ENCODE measurements around the gene PLK3.

DNA sequence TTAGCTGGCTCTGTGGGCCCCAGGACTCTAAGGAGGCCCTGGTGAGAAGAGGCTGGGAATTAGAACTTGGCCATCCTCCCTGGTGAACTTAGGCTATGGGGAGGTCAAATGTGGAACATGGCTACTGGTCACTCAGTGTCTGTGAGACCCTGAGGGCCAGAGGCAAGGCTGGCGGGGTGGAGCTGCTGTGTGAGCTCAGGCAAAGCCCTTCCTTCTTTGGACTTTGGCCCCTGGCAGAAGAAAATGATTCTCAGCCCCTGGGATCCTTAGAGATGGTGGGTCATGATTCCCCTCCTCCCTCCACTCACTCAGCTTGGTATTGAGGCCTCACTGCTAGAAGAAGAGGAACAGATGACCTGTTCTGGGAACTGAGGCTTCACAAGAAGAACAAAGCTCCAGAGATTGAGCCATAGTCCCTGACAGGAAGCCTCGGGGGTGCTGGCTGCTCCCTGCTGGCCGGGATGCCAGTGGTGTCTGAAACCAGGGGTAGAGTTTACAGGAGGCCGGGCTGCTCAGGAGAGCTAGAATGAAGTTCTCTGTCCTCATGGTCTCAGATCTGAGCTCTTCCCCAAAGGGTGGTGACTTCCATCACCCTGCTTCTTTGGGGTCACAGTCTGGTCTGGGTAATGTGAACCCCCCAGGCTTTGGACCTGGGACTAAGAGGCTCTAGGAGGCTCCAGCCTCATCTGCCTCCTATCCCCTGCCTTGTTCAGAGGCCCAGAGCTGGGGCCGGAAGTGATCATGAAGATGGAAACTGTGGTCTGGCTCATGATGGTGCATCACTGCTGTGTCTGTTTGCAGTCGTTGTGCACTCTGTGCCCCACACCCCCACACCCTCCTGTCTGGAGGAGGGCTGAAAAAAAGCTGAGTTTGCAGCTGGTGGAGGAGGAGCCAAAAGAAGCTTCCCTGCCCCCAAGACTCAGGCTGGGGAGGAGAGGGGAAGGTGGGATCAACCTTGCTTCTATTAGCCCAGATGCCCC, 9.1 kb downstream of the PLK3 start:
- no peak for TF ChIP-seq CTCF (IDR thresholded peaks at IDR 0.05; ENCODE audit: insufficient read depth, low read length)
- peak; percentile 49 for TF ChIP-seq REST (IDR thresholded peaks at IDR 0.05; ENCODE audit: insufficient replicate concordance, low read depth)
- TF ChIP-seq GABPA (IDR thresholded peaks at IDR 0.05; ENCODE audit: low read depth), result peak; percentile 57
- TF ChIP-seq SPI1 (IDR thresholded peaks at IDR 0.05; ENCODE audit: borderline replicate concordance, low read depth), result peak; percentile 63
- peak; percentile 76 for TF ChIP-seq POLR2AphosphoS5 (IDR thresholded peaks at IDR 0.05; ENCODE audit: low read depth)
